Common myeloid progenitor, CD34-positive (primary cell): Measurements from ENCODE around the gene FN3K.
"Not testable (repeated sequence)": the region's sequence is repeated elsewhere in the genome, so short reads cannot be mapped to it uniquely, and the experiment has no call there.

Source experiments
- CTCF ChIA-PET: fragments of 350-600 bp; sonication (Branson Sonifier 250); formaldehyde crosslinking; loops from one replicate; lab custom pipeline; 2021; ENCODE audit warnings: antibody characterized with exemption; lab: Charles Lee
- POLR2A ChIA-PET: fragments of 350-600 bp; sonication (Branson Sonifier 250); formaldehyde crosslinking; loops from one replicate; lab custom pipeline; 2021; ENCODE audit warnings: antibody characterized with exemption; lab: Charles Lee
- DNase-seq, 3 donors: peaks; one replicate each; pipeline versions ENCODE4 v3.0.0 to v3.0.0-alpha.2; 2013
- H3K27ac ChIP-seq, 2 experiments: 1 replicate in 1 of 2; 2 replicates in 1 of 2; pipeline ENCODE4 v1.7.0; 2013; ENCODE audit warnings: inconsistent platforms in 2 of 2, low read length in 2 of 2, mild to moderate bottlenecking in 2 of 2, low read depth in 1 of 2, moderate library complexity in 1 of 2; ENCODE audit not compliant: severe bottlenecking in 2 of 2, insufficient read depth in 1 of 2, poor library complexity in 1 of 2
- H3K27me3 ChIP-seq, 5 experiments: replicated peaks in 2 of 5; 1 replicate in 3 of 5; 2 replicates in 2 of 5; pipeline versions ENCODE4 v1.6.1 to v1.7.0; 2013; ENCODE audit warnings: low read length in 4 of 5, mild to moderate bottlenecking in 2 of 5, moderate library complexity in 2 of 5, inconsistent platforms in 1 of 5; ENCODE audit not compliant: insufficient read depth in 5 of 5, control insufficient read depth in 4 of 5
- H3K36me3 ChIP-seq, 4 experiments: 1 replicate in 2 of 4; 2 replicates in 2 of 4; pipeline versions ENCODE4 v1.6.1 to v1.7.0; 2013; ENCODE audit warnings: low read length in 3 of 4, control low read depth in 1 of 4, mild to moderate bottlenecking in 1 of 4; ENCODE audit not compliant: control insufficient read depth in 4 of 4, insufficient read depth in 4 of 4
- H3K4me1 ChIP-seq, 4 experiments: 1 replicate in 3 of 4; 2 replicates in 1 of 4; pipeline versions ENCODE4 v1.6.1 to v1.7.1; 2013; ENCODE audit warnings: low read length in 3 of 4, mild to moderate bottlenecking in 3 of 4, control low read depth in 1 of 4, inconsistent platforms in 1 of 4, moderate library complexity in 1 of 4; ENCODE audit not compliant: control insufficient read depth in 4 of 4, insufficient read depth in 4 of 4; ENCODE audit errors: control extremely low read depth in 1 of 4
- H3K4me3 ChIP-seq, 7 experiments: 1 replicate in 4 of 7; 2 replicates in 3 of 7; pipeline versions ENCODE4 v1.5.1 to v1.7.0; 2013; ENCODE audit warnings: mild to moderate bottlenecking in 7 of 7, low read length in 6 of 7, moderate library complexity in 6 of 7, inconsistent platforms in 2 of 7, low read depth in 2 of 7, control low read depth in 1 of 7; ENCODE audit not compliant: insufficient read depth in 4 of 7, control insufficient read depth in 1 of 7; ENCODE audit errors: extremely low read depth in 1 of 7
- H3K9me3 ChIP-seq, 5 experiments: 1 replicate in 4 of 5; 2 replicates in 1 of 5; pipeline versions ENCODE4 v1.6.1 to v1.7.1; 2013; ENCODE audit warnings: low read length in 4 of 5, mild to moderate bottlenecking in 2 of 5, inconsistent platforms in 1 of 5, low read depth in 1 of 5, moderate library complexity in 1 of 5; ENCODE audit not compliant: control insufficient read depth in 4 of 5, insufficient read depth in 2 of 5; ENCODE audit errors: control extremely low read depth in 1 of 5
- WGBS: methylation state at CpG from one replicate; pipeline ENCODE4 v1.1.5; 2013; ENCODE audit not compliant: insufficient coverage; 5-methylcytosine and 5-hydroxymethylcytosine counted together

Gene FN3K

GRCh38 chr17:82776454-82776853, 41.0 kb downstream of the FN3K start:
- WGBS, result 97% methylated on average over 13 of the region's 13 CpGs
- Histone ChIP-seq H3K9me3 (no peaks in the 10 kb centered on the region), H3K4me3 (no peak overlapping the region), H3K27ac (no peak overlapping the region), H3K4me1 (peaks cover 0 to 8% (median 8%) of the 10 kb centered on the region in 4 experiments), H3K27me3 (no peaks in the 10 kb centered on the region), H3K36me3 (peaks cover 0 to 28% (median 13%) of the 10 kb centered on the region in 4 experiments)
- ChIA-PET POLR2A (no interaction called here), CTCF (interaction anchor here (0.7 to 1.4 kb wide), 4 partner anchors 8 to 108 kb away, joined by 3 to 5 read pairs (median 3); no protein-coding TSS in a partner anchor)
- no peak for DNase-seq

GRCh38 chr17:82777778-82778375, 42.5 kb downstream of the FN3K start:
- not testable (repeated sequence) for H3K9me3 ChIP-seq, H3K27me3 ChIP-seq, H3K4me3 ChIP-seq, H3K27ac ChIP-seq, DNase-seq
- ChIA-PET POLR2A (interaction anchor here (0.6 kb wide), 1 partner anchor 130 kb away, joined by 4 read pairs; no protein-coding TSS in a partner anchor), CTCF (interaction anchor here (1.7 to 2.5 kb wide), 2 partner anchors 22 to 110 kb away, joined by 3 to 12 read pairs; no protein-coding TSS in a partner anchor)
- Histone ChIP-seq H3K4me1 (peaks cover 0 to 17% (median 12%) of the 10 kb centered on the region in 4 experiments), H3K36me3 (peaks cover 0 to 30% (median 8%) of the 10 kb centered on the region in 4 experiments)
- 98% methylated on average over 5 of the region's 21 CpGs for WGBS

GRCh38 chr17:82779541-82779940, 44.1 kb downstream of the FN3K start:
- WGBS, result 94% methylated on average over 22 of the region's 23 CpGs
- H3K4me1 ChIP-seq, result peaks cover 0 to 17% (median 12%) of the 10 kb centered on the region in 4 experiments
- no peak for DNase-seq
- H3K27me3 ChIP-seq, result no peaks in the 10 kb centered on the region
- CTCF ChIA-PET, result interaction anchor here (1.0 to 3.5 kb wide), 11 partner anchors 8 to 421 kb away, joined by 3 to 33 read pairs (median 3); no protein-coding TSS in a partner anchor
- no peaks in the 10 kb centered on the region for H3K9me3 ChIP-seq
- POLR2A ChIA-PET, result no interaction called here
- no peak overlapping the region for H3K4me3 ChIP-seq
- H3K27ac ChIP-seq, result no peak overlapping the region
- peaks cover 0 to 36% (median 13%) of the 10 kb centered on the region in 4 experiments for H3K36me3 ChIP-seq

- Histone ChIP-seq H3K4me1 (peaks cover 0 to 13% (median 7%) of the 10 kb centered on the region in 4 experiments), H3K4me3 (no peak overlapping the region), H3K27ac (no peak overlapping the region), H3K27me3 (no peaks in the 10 kb centered on the region), H3K9me3 (no peaks in the 10 kb centered on the region), H3K36me3 (peaks cover 0 to 35% (median 15%) of the 10 kb centered on the region in 4 experiments)
- CTCF ChIA-PET, result interaction anchor here (0.8 to 3.5 kb wide), 13 partner anchors 9 to 420 kb away, joined by 3 to 33 read pairs (median 5); no protein-coding TSS in a partner anchor
- 93% methylated on average over 9 of the region's 12 CpGs for WGBS
- DNase-seq, result no peak
- POLR2A ChIA-PET, result no interaction called here
These were observed 44.8 kb downstream of the FN3K start for GRCh38 chr17:82780195-82780594.

GRCh38 chr17:82780971-82781893, 45.8 kb downstream of the FN3K start:
- POLR2A ChIA-PET, result interaction anchor here (0.6 kb wide), 1 partner anchor 421 kb away, joined by 3 read pairs; no protein-coding TSS in a partner anchor
- WGBS, result 84% methylated on average over 16 of the region's 27 CpGs

GRCh38 chr17:82781894-82782274, 46.5 kb downstream of the FN3K start:
- no peaks in the 10 kb centered on the region for H3K9me3 ChIP-seq
- H3K27me3 ChIP-seq, result no peaks in the 10 kb centered on the region
- ChIA-PET CTCF (interaction anchor here (0.6 to 3.5 kb wide), 20 partner anchors 10 to 421 kb away, joined by 3 to 33 read pairs (median 3); no protein-coding TSS in a partner anchor), POLR2A (interaction anchor here (0.6 kb wide), 1 partner anchor 420 kb away, joined by 3 read pairs; no protein-coding TSS in a partner anchor)
- peaks cover 0 to 9% (median 4%) of the 10 kb centered on the region in 4 experiments for H3K4me1 ChIP-seq
- H3K27ac ChIP-seq, result no peak overlapping the region
- peak; percentile 74 to 90 (median 87) for DNase-seq
- H3K36me3 ChIP-seq, result peaks cover 0 to 27% (median 11%) of the 10 kb centered on the region in 4 experiments
- WGBS, result 33% methylated on average over 6 of the region's 8 CpGs
- no peak overlapping the region for H3K4me3 ChIP-seq

More at GRCh38 chr17:82780971-82781893, 45.8 kb downstream of the FN3K start:
- peaks cover 0 to 9% (median 4%) of the 10 kb centered on the region in 4 experiments for H3K4me1 ChIP-seq
- H3K36me3 ChIP-seq, result peaks cover 0 to 33% (median 15%) of the 10 kb centered on the region in 4 experiments
- DNase-seq, result no peak
- H3K9me3 ChIP-seq, result no peaks in the 10 kb centered on the region
- CTCF ChIA-PET, result interaction anchor here (0.7 to 3.5 kb wide), 26 partner anchors 10 to 421 kb away, joined by 3 to 33 read pairs (median 3); no protein-coding TSS in a partner anchor
- no peaks in the 10 kb centered on the region for H3K27me3 ChIP-seq
- H3K27ac ChIP-seq, result no peak overlapping the region
- H3K4me3 ChIP-seq, result no peak overlapping the region
